NCI-H2081 treated with DMSO at 0.1 percent for 48 hours (cell line): Measurements from ENCODE around the gene NATD1.

Source experiments
- DNase-seq: peaks from one replicate; lab custom pipeline; 2025; lab: John Stamatoyannopoulos, UW

NATD1 gene

GRCh38 chr17:21289902-21290571 is 36.8 kb upstream of the NATD1 start:
- no peak for DNase-seq

- DNase-seq: no peak
Measured at GRCh38 chr17:21289175-21289901, 36.1 kb upstream of the NATD1 start.

- no peak for DNase-seq
Measured at GRCh38 chr17:21288571-21289017, 35.4 kb upstream of the NATD1 start.

- DNase-seq: no peak
Measured at GRCh38 chr17:21287703-21288449, 34.7 kb upstream of the NATD1 start.

- DNase-seq: no peak
Measured at GRCh38 chr17:21286909-21287702, 33.9 kb upstream of the NATD1 start.

GRCh38 chr17:21286066-21286770 is 33.0 kb upstream of the NATD1 start:
- peak; percentile 0 for DNase-seq

GRCh38 chr17:21285164-21286065 is 32.2 kb upstream of the NATD1 start:
- DNase-seq: peak; percentile 0

- peak; percentile 81 for DNase-seq
Measured at GRCh38 chr17:21284319-21285163, 31.3 kb upstream of the NATD1 start, which contains the start of gene MAP2K3. MAP2K3 (plus strand) TSS chr17:21284711; CDS start chr17:21284921, 210 bp downstream.

- DNase-seq: no peak
Measured at GRCh38 chr17:21283482-21284318, 30.5 kb upstream of the NATD1 start.

- DNase-seq: no peak
Measured at GRCh38 chr17:21282850-21283249, 29.6 kb upstream of the NATD1 start.

- DNase-seq: no peak
Measured at GRCh38 chr17:21282231-21282630, 29.0 kb upstream of the NATD1 start.

- DNase-seq: peak; percentile 5
Measured at GRCh38 chr17:21280081-21280518, 26.9 kb upstream of the NATD1 start.

GRCh38 chr17:21279582-21279981 is 26.4 kb upstream of the NATD1 start:
- DNase-seq: no peak

GRCh38 chr17:21279198-21279535 is 26.0 kb upstream of the NATD1 start:
- no peak for DNase-seq

- no peak for DNase-seq
Measured at GRCh38 chr17:21278450-21279197, 25.4 kb upstream of the NATD1 start.

- no peak for DNase-seq
Measured at GRCh38 chr17:21277332-21277731, 24.1 kb upstream of the NATD1 start.

GRCh38 chr17:21276264-21276588 is 23.0 kb upstream of the NATD1 start:
- no peak for DNase-seq
